ENCODE data around the gene ART4.

- TF ChIP-seq POLR2A (IDR thresholded peaks at IDR 0.05) (no peak), CTCF (IDR thresholded peaks at IDR 0.05) (no peak)
Observed at GRCh38 chr12:14871247-14871646, 27.9 kb upstream of the ART4 start.

Data from Peyer's patch (tissue), 4 donors.